ENCODE data around the gene AFF4.

AFF4 gene

DNA sequence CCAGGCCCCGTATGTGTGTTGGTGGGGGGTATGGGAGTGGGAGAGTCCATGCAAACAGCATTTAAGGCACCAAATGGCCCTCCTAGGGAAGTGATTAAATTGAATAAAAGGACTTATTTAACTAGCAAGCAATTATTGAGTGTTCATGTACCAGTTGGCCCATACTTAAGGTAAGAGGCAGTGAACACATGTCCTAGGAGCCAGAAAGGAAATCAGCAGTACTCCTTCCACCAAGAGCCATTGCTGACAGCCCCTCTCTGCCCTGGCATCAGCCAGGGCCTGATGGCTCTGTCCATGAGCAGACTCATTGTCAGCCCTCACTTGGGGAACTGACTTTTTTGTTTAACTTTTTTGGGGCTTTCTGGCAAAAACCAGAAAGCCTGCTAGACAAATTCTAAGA, 122.5 kb downstream of the AFF4 start:
- ATAC-seq, result no peak
- TF ChIP-seq, protein P1, sequence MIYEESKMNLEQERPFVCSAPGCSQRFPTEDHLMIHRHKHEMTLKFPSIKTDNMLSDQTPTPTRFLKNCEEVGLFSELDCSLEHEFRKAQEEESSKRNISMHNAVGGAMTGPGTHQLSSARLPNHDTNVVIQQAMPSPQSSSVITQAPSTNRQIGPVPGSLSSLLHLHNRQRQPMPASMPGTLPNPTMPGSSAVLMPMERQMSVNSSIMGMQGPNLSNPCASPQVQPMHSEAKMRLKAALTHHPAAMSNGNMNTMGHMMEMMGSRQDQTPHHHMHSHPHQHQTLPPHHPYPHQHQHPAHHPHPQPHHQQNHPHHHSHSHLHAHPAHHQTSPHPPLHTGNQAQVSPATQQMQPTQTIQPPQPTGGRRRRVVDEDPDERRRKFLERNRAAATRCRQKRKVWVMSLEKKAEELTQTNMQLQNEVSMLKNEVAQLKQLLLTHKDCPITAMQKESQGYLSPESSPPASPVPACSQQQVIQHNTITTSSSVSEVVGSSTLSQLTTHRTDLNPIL (CRISPR knock-in tag; IDR thresholded peaks at IDR 0.05; ENCODE audit: low read depth), result no peak
- TF ChIP-seq ESRRG (CRISPR knock-in tag; IDR thresholded peaks at IDR 0.05), result no peak
- TF ChIP-seq BACH2 (CRISPR knock-in tag; IDR thresholded peaks at IDR 0.05; ENCODE audit: borderline replicate concordance), result no peak
- no peak for TF ChIP-seq ZNF8 (CRISPR knock-in tag; IDR thresholded peaks at IDR 0.05)
- TF ChIP-seq OSR1 (CRISPR knock-in tag; IDR thresholded peaks at IDR 0.05), result no peak
- no peak for TF ChIP-seq POU6F1 (CRISPR knock-in tag; IDR thresholded peaks at IDR 0.05; ENCODE audit: borderline replicate concordance, low read depth)
- TF ChIP-seq PATZ1 (CRISPR knock-in tag; IDR thresholded peaks at IDR 0.05; ENCODE audit: borderline replicate concordance), result no peak
- no peak for TF ChIP-seq TOX (CRISPR knock-in tag; IDR thresholded peaks at IDR 0.05; ENCODE audit: borderline replicate concordance)
- TF ChIP-seq ARNTL (CRISPR knock-in tag; IDR thresholded peaks at IDR 0.05; ENCODE audit: borderline replicate concordance, low read depth), result no peak
- no peak for TF ChIP-seq ZNF565 (CRISPR knock-in tag; conservative IDR thresholded peaks at IDR 0.05; ENCODE audit: low read depth)
- TF ChIP-seq, protein P2, sequence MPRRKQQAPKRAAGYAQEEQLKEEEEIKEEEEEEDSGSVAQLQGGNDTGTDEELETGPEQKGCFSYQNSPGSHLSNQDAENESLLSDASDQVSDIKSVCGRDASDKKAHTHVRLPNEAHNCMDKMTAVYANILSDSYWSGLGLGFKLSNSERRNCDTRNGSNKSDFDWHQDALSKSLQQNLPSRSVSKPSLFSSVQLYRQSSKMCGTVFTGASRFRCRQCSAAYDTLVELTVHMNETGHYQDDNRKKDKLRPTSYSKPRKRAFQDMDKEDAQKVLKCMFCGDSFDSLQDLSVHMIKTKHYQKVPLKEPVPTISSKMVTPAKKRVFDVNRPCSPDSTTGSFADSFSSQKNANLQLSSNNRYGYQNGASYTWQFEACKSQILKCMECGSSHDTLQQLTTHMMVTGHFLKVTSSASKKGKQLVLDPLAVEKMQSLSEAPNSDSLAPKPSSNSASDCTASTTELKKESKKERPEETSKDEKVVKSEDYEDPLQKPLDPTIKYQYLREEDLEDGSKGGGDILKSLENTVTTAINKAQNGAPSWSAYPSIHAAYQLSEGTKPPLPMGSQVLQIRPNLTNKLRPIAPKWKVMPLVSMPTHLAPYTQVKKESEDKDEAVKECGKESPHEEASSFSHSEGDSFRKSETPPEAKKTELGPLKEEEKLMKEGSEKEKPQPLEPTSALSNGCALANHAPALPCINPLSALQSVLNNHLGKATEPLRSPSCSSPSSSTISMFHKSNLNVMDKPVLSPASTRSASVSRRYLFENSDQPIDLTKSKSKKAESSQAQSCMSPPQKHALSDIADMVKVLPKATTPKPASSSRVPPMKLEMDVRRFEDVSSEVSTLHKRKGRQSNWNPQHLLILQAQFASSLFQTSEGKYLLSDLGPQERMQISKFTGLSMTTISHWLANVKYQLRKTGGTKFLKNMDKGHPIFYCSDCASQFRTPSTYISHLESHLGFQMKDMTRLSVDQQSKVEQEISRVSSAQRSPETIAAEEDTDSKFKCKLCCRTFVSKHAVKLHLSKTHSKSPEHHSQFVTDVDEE (CRISPR knock-in tag; IDR thresholded peaks at IDR 0.05), result no peak
- TF ChIP-seq RARB (CRISPR knock-in tag; IDR thresholded peaks at IDR 0.05), result no peak

GRCh38 chr5:132840313-132840712, 123.1 kb downstream of the AFF4 start:
- no peak for ATAC-seq
- TF ChIP-seq PPARA (CRISPR knock-in tag; IDR thresholded peaks at IDR 0.05; ENCODE audit: borderline replicate concordance), result no peak
- TF ChIP-seq, protein P1 (CRISPR knock-in tag; IDR thresholded peaks at IDR 0.05; ENCODE audit: low read depth), result no peak
- no peak for TF ChIP-seq POU6F1 (CRISPR knock-in tag; IDR thresholded peaks at IDR 0.05; ENCODE audit: borderline replicate concordance, low read depth)
- no peak for TF ChIP-seq TCF4 (CRISPR knock-in tag; IDR thresholded peaks at IDR 0.05; ENCODE audit: borderline replicate concordance)
- no peak for TF ChIP-seq SNAI2 (CRISPR knock-in tag; IDR thresholded peaks at IDR 0.05)
- no peak for TF ChIP-seq ISL1 (CRISPR knock-in tag; IDR thresholded peaks at IDR 0.05)
- TF ChIP-seq CSRNP3 (CRISPR knock-in tag; IDR thresholded peaks at IDR 0.05), result no peak
- TF ChIP-seq ARNTL (CRISPR knock-in tag; IDR thresholded peaks at IDR 0.05; ENCODE audit: borderline replicate concordance, low read depth), result no peak
- TF ChIP-seq PATZ1 (CRISPR knock-in tag; IDR thresholded peaks at IDR 0.05; ENCODE audit: borderline replicate concordance), result no peak
- no peak for TF ChIP-seq RARB (CRISPR knock-in tag; IDR thresholded peaks at IDR 0.05)
- no peak for TF ChIP-seq GLIS3 (CRISPR knock-in tag; IDR thresholded peaks at IDR 0.05)
- TF ChIP-seq BACH2 (CRISPR knock-in tag; IDR thresholded peaks at IDR 0.05; ENCODE audit: borderline replicate concordance), result no peak
- no peak for TF ChIP-seq ZNF70 (CRISPR knock-in tag; IDR thresholded peaks at IDR 0.05)
- TF ChIP-seq OSR1 (CRISPR knock-in tag; IDR thresholded peaks at IDR 0.05), result no peak
